Brain microvascular endothelial cell (primary cell): ENCODE measurements around the gene C19orf38.

Experiments
- DNase-seq: peaks from one replicate; pipeline ENCODE4 v3.0.0-alpha.2; 2020
- H3K27ac ChIP-seq: fragments of 250-450 bp; sonication (Bioruptor Pico); 2 replicates; pipeline ENCODE4 v1.5.1; 2020; ENCODE audit warnings: mild to moderate bottlenecking, moderate library complexity
- H3K27me3 ChIP-seq: fragments of 250-450 bp; sonication (Bioruptor Pico); replicated peaks from 2 replicates; pipeline ENCODE4 v1.5.1; 2020; ENCODE audit warnings: mild to moderate bottlenecking
- H3K36me3 ChIP-seq: fragments of 250-450 bp; sonication (Bioruptor Pico); replicated peaks from 2 replicates; pipeline ENCODE4 v1.5.1; 2020; ENCODE audit warnings: mild to moderate bottlenecking
- H3K4me3 ChIP-seq: 2 replicates; pipeline ENCODE4 v1.5.1; 2011; ENCODE audit warnings: low read depth, mild to moderate bottlenecking, control low read depth, low read length, moderate library complexity
- in situ Hi-C: cut with HindIII; loops from 2 replicates; pipeline ENCODE4 v1.10.0; 2017; ENCODE audit warnings: low sequenced_read_pairs, low pct_ligation_motif_present
- TF ChIP-seq, protein P1 (sequence below): IDR thresholded peaks from 2 replicates; pipeline ENCODE4 v1.5.1; 2011; ENCODE audit warnings: low read depth, mild to moderate bottlenecking, moderate library complexity, low read length, control low read depth, inconsistent platforms; ENCODE audit errors: missing control alignments

Gene C19orf38

GRCh38 chr19:10805758-10806247 is 42.4 kb upstream of the C19orf38 start:
- no peak for DNase-seq

GRCh38 chr19:10808937-10809649 is 39.1 kb upstream of the C19orf38 start:
- in situ Hi-C loops = no loop called here
- Histone ChIP-seq H3K4me3 (no peak overlapping the region), H3K27me3 (no peaks in the 10 kb centered on the region), H3K27ac (no peak overlapping the region), H3K36me3 (peaks cover 59% of the 10 kb centered on the region)
- TF ChIP-seq, protein P1, sequence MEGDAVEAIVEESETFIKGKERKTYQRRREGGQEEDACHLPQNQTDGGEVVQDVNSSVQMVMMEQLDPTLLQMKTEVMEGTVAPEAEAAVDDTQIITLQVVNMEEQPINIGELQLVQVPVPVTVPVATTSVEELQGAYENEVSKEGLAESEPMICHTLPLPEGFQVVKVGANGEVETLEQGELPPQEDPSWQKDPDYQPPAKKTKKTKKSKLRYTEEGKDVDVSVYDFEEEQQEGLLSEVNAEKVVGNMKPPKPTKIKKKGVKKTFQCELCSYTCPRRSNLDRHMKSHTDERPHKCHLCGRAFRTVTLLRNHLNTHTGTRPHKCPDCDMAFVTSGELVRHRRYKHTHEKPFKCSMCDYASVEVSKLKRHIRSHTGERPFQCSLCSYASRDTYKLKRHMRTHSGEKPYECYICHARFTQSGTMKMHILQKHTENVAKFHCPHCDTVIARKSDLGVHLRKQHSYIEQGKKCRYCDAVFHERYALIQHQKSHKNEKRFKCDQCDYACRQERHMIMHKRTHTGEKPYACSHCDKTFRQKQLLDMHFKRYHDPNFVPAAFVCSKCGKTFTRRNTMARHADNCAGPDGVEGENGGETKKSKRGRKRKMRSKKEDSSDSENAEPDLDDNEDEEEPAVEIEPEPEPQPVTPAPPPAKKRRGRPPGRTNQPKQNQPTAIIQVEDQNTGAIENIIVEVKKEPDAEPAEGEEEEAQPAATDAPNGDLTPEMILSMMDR = no peak
- DNase-seq = peak; percentile 54

More at GRCh38 chr19:10805758-10806247, 42.4 kb upstream of the C19orf38 start:
- Histone ChIP-seq H3K27ac (no peak overlapping the region), H3K4me3 (no peak overlapping the region), H3K27me3 (no peaks in the 10 kb centered on the region), H3K36me3 (peaks cover 61% of the 10 kb centered on the region)
- in situ Hi-C loops = no loop called here
- TF ChIP-seq, protein P1 = no peak

DNA sequence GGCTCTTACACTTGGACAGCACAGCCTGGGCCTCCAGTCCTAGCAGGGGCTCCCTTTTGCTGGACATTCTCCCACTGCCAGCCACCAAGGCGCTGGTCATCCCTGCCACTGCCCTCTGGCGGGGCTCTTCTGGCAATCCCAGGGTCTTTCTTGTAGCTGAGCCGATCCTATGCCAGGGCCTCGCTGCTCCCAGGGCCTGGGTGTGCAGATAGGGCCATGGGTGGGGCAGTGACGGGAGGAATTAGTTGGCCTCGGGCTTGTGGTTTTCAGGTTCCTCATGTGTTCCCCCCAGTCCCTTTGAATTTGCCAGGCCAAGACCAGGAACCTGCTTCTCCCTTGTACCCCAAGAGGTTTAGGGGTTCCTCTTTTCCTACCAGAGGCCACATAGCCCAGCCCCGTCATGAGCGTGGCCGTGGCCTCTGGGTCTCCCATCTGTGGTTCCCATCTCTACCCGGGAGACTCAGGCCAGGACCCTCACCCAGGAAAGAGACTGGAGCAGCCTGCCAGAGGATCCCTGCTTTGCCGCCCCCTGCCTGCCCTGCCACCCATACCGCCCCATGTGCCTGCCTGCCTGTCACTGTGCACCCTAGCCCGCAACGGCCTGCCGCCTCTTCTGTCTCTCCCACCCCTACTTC is 38.4 kb upstream of the C19orf38 start:
- in situ Hi-C loops = no loop called here
- Histone ChIP-seq H3K27ac (no peak overlapping the region), H3K36me3 (peaks cover 59% of the 10 kb centered on the region), H3K27me3 (no peaks in the 10 kb centered on the region), H3K4me3 (no peak overlapping the region)
- TF ChIP-seq, protein P1 = no peak
- DNase-seq = no peak

GRCh38 chr19:10811391-10812111 is 36.7 kb upstream of the C19orf38 start:
- DNase-seq = no peak
- Histone ChIP-seq H3K27me3 (no peaks in the 10 kb centered on the region), H3K36me3 (peaks cover 53% of the 10 kb centered on the region), H3K27ac (no peak overlapping the region), H3K4me3 (no peak overlapping the region)
- in situ Hi-C loops = no loop called here
- TF ChIP-seq, protein P1 = no peak

DNA sequence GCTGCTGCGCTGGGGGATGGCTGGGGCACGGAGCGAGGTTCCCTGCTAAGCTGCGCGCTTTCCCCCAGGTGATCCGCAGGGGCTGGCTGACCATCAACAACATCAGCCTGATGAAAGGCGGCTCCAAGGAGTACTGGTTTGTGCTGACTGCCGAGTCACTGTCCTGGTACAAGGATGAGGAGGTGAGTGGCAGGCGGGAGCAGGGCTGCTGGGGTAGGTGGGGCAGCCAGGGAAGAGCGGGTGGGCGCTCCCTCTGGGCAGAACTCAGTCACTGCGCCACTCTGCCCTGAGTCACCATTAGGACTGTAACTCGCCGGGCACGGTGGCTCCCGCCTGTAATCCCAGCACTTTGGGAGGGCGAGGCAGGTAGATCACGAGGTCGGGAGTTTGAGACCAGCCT is 36.0 kb upstream of the C19orf38 start:
- Histone ChIP-seq H3K36me3 (peaks cover 53% of the 10 kb centered on the region), H3K4me3 (no peak overlapping the region), H3K27ac (peak overlapping the region; percentile 74), H3K27me3 (no peaks in the 10 kb centered on the region)
- TF ChIP-seq, protein P1 = no peak
- in situ Hi-C loops = no loop called here
- DNase-seq = no peak
